ENCODE results near the gene ALOXE3.

DNA sequence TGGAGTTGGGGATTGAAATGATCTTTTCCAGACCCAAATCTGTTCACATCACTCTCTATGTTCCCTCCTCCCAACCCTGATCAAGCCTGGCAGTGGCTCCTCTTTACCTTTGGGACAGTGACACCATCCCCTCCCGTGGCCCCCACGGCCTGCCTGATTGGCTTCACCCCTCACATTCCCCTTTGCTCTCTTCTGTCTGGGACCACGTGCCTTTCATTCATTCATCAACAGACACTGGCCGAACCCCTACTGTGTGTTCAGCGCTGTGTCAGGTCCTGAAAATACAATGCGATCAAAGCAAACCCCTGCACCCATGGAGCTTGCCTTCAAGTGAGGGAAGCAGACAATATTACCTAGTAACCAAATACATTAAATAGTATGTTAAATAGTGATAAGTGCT, 28.6 kb downstream of the ALOXE3 start:
- TF ChIP-seq SNAI2 (CRISPR knock-in tag; IDR thresholded peaks at IDR 0.05) = no peak
- TF ChIP-seq TCF4 (CRISPR knock-in tag; IDR thresholded peaks at IDR 0.05; ENCODE audit: borderline replicate concordance) = no peak
- TF ChIP-seq, protein P1, sequence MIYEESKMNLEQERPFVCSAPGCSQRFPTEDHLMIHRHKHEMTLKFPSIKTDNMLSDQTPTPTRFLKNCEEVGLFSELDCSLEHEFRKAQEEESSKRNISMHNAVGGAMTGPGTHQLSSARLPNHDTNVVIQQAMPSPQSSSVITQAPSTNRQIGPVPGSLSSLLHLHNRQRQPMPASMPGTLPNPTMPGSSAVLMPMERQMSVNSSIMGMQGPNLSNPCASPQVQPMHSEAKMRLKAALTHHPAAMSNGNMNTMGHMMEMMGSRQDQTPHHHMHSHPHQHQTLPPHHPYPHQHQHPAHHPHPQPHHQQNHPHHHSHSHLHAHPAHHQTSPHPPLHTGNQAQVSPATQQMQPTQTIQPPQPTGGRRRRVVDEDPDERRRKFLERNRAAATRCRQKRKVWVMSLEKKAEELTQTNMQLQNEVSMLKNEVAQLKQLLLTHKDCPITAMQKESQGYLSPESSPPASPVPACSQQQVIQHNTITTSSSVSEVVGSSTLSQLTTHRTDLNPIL (CRISPR knock-in tag; IDR thresholded peaks at IDR 0.05; ENCODE audit: low read depth) = no peak
- TF ChIP-seq, protein P2, sequence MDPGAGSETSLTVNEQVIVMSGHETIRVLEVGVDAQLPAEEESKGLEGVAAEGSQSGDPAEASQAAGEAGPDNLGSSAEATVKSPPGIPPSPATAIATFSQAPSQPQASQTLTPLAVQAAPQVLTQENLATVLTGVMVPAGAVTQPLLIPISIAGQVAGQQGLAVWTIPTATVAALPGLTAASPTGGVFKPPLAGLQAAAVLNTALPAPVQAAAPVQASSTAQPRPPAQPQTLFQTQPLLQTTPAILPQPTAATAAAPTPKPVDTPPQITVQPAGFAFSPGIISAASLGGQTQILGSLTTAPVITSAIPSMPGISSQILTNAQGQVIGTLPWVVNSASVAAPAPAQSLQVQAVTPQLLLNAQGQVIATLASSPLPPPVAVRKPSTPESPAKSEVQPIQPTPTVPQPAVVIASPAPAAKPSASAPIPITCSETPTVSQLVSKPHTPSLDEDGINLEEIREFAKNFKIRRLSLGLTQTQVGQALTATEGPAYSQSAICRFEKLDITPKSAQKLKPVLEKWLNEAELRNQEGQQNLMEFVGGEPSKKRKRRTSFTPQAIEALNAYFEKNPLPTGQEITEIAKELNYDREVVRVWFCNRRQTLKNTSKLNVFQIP (CRISPR knock-in tag; IDR thresholded peaks at IDR 0.05; ENCODE audit: borderline replicate concordance, low read depth) = no peak
- TF ChIP-seq, protein P3, sequence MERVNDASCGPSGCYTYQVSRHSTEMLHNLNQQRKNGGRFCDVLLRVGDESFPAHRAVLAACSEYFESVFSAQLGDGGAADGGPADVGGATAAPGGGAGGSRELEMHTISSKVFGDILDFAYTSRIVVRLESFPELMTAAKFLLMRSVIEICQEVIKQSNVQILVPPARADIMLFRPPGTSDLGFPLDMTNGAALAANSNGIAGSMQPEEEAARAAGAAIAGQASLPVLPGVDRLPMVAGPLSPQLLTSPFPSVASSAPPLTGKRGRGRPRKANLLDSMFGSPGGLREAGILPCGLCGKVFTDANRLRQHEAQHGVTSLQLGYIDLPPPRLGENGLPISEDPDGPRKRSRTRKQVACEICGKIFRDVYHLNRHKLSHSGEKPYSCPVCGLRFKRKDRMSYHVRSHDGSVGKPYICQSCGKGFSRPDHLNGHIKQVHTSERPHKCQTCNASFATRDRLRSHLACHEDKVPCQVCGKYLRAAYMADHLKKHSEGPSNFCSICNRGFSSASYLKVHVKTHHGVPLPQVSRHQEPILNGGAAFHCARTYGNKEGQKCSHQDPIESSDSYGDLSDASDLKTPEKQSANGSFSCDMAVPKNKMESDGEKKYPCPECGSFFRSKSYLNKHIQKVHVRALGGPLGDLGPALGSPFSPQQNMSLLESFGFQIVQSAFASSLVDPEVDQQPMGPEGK (CRISPR knock-in tag; IDR thresholded peaks at IDR 0.05; ENCODE audit: borderline replicate concordance) = no peak
- TF ChIP-seq ZFP3 (CRISPR knock-in tag; IDR thresholded peaks at IDR 0.05) = no peak
- no peak for TF ChIP-seq ZFP30 (CRISPR knock-in tag; IDR thresholded peaks at IDR 0.05)

Data from SK-N-SH treated with all-trans-retinoic acid at 6 μM for 48 hours (cell line).